HepG2 (cell line): ENCODE measurements around the gene CPHXL2. TPM values are rescaled to one million over a fixed set of nuclear protein-coding genes. Genes with fewer than 3 reads are reported as not detected.

Source experiments
- AKNA ChIP-seq: sonication (generic); formaldehyde crosslinking; IDR thresholded peaks from 2 replicates; pipeline ENCODE4 v1.4.0; 2020; ENCODE audit warnings: missing genetic modification reagents, borderline replicate concordance
- ARNTL ChIP-seq: sonication (generic); formaldehyde crosslinking; IDR thresholded peaks from 2 replicates; pipeline ENCODE4 v1.4.0; 2020; ENCODE audit warnings: mild to moderate bottlenecking, missing genetic modification reagents
- CCAR2 ChIP-seq: fragments of 200-400 bp; formaldehyde crosslinking; optimal IDR thresholded peaks from 2 replicates; pipeline ENCODE3; 2018; ENCODE audit warnings: low read depth, mild to moderate bottlenecking, low read length, moderate library complexity
- DNMT3B ChIP-seq: conservative IDR thresholded peaks from 2 replicates; pipeline ENCODE4 v1.6.1; 2016; ENCODE audit warnings: missing biosample characterization, control low read depth
- ELK4 ChIP-seq: sonication (generic); formaldehyde crosslinking; IDR thresholded peaks from 2 replicates; pipeline ENCODE4 v1.9.0; 2021; ENCODE audit warnings: missing genetic modification reagents, borderline replicate concordance
- HMG20B ChIP-seq: conservative IDR thresholded peaks from 2 replicates; pipeline ENCODE4 v1.6.1; 2016; ENCODE audit warnings: missing genetic modification reagents, missing compliant biosample characterization
- PCBP2 ChIP-seq: fragments of 200-400 bp; formaldehyde crosslinking; optimal IDR thresholded peaks from 2 replicates; pipeline ENCODE3; 2018; ENCODE audit warnings: low read length, low read depth; ENCODE audit not compliant: poor library complexity, severe bottlenecking
- PHB2 ChIP-seq: fragments of 450-650 bp; IDR thresholded peaks from 2 replicates; pipeline ENCODE4 v1.6.1; 2018; ENCODE audit not compliant: partially characterized antibody
- PRMT3 ChIP-seq: sonication (generic); formaldehyde crosslinking; IDR thresholded peaks from 2 replicates; pipeline ENCODE4 v1.8.1; 2022; ENCODE audit warnings: low read depth, mild to moderate bottlenecking, moderate library complexity, missing genetic modification reagents, borderline replicate concordance
- RARG ChIP-seq: sonication (generic); formaldehyde crosslinking; IDR thresholded peaks from 2 replicates; pipeline ENCODE4 v1.4.0; 2020; ENCODE audit warnings: low read depth, mild to moderate bottlenecking, missing genetic modification reagents
- ZC3H4 ChIP-seq: sonication (generic); formaldehyde crosslinking; IDR thresholded peaks from 2 replicates; pipeline ENCODE4 v1.4.0; 2020; ENCODE audit warnings: missing genetic modification reagents, borderline replicate concordance
- ZNF430 ChIP-seq: sonication (generic); formaldehyde crosslinking; IDR thresholded peaks from 2 replicates; pipeline ENCODE4 v1.9.0; 2021; ENCODE audit warnings: mild to moderate bottlenecking, missing genetic modification reagents
- ZNF431 ChIP-seq: sonication (generic); formaldehyde crosslinking; IDR thresholded peaks from 2 replicates; pipeline ENCODE4 v1.9.0; 2022; ENCODE audit warnings: missing genetic modification reagents, low read depth, mild to moderate bottlenecking, borderline replicate concordance
- ZNF563 ChIP-seq: sonication (generic); formaldehyde crosslinking; IDR thresholded peaks from 2 replicates; pipeline ENCODE4 v1.8.0; 2022; ENCODE audit warnings: mild to moderate bottlenecking, moderate library complexity, missing genetic modification reagents
- ZNF670 ChIP-seq: sonication (generic); formaldehyde crosslinking; IDR thresholded peaks from 2 replicates; pipeline ENCODE4 v1.8.0; 2022; ENCODE audit warnings: mild to moderate bottlenecking, missing genetic modification reagents, borderline replicate concordance
- ZNF781 ChIP-seq: sonication (generic); formaldehyde crosslinking; IDR thresholded peaks from 2 replicates; pipeline ENCODE4 v1.5.1; 2020; ENCODE audit warnings: borderline replicate concordance, mild to moderate bottlenecking, missing genetic modification reagents; ENCODE audit errors: not compliant biosample characterization
- polyA plus RNA-seq, 8 experiments: library from polyadenylated mRNA; depleted of rRNA in 3 of 8; stranded (reverse) in 7 of 8; unstranded in 1 of 8; fragments of >200 nt; fragmentation: Illumina TruSeq in 4 of 8; extraction: Trizol in 4 of 8; gene quantifications; 2 replicates each; pipeline versions ENCODE4 v1.2.1 to v1.2.3, GENCODE V29; 2011 to 2016; ENCODE audit warnings: low read depth in 4 of 8, missing spikeins in 1 of 8, mixed read lengths in 1 of 8; ENCODE audit not compliant: insufficient read depth in 1 of 8
- total RNA-seq, 5 experiments: library from RNA; depleted of rRNA; stranded (reverse); fragments of >200 nt; fragmentation: Illumina TruSeq; extraction: Trizol; gene quantifications; 2 replicates each; pipeline ENCODE4 v1.2.3, GENCODE V29; 2016; ENCODE audit warnings: low read depth in 1 of 5
- TF ChIP-seq, protein P1 (sequence below): IDR thresholded peaks from 2 replicates; pipeline ENCODE4 v1.4.0; 2020; ENCODE audit warnings: mild to moderate bottlenecking, missing genetic modification reagents

CPHXL2 gene
- total and polyA plus RNA-seq, 2 of the 13 experiments (the other 11 are each of a cell fraction or from before 2014, with no cell fraction given): not detected

DNA sequence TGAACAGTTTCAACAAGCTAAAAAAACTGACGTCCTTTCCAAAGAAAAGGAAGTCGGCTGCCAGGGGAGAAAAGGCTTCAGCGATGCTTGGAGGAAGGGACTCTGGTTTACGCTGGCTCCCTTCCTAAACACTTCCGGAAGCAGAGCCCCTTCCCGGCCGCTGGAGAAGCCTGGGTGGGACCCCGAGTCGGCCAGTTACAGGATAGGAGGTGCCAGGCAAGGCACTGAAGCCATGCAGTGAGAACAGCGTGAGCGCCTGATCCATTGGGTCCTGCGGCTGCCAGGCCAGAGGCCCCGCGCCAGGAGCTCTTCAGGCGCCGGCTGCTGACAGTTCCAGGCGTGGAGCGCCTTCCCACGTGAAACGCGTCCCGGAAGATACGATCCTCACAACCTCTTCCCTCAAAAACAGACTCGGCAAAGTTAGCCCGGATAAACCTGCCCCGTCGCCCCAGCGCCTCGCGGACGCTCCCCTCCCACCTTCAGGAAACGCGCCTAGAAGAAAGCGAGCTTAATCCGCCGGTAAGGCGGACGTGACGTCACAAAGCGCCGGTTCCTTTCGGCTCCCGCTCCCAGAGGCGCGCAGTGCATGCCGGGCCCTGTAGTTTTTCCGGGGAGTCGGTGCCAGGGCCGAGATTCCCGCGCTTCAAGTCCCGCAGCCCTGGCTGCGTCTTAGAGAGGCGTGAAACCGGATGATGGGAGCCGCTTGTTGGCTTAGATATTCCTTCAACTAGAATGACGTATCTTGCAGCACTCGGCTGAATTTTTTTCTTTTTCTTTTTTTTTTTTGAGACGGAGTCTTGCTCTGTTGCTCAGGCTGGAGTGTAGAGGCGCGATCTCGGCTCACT is 53.8 kb downstream of the CPHXL2 start, which contains the start of gene ADAT1 (continued):
- TF ChIP-seq AKNA (no peak), DNMT3B (CRISPR knock-in tag) (no peak; the same call in 1 of the 2 replicates), PHB2 (no peak), ZNF431 (CRISPR knock-in tag) (no peak; the same call in 1 of the 2 replicates), PRMT3 (CRISPR knock-in tag) (no peak), CCAR2 (no peak), ZNF563 (CRISPR knock-in tag) (no peak; the same call in 1 of the 2 replicates), ZNF430 (CRISPR knock-in tag) (peak; percentile 95), ZNF670 (CRISPR knock-in tag) (peak; percentile 93), ARNTL (CRISPR knock-in tag) (peak; percentile 70), PCBP2 (no peak), ZNF781 (peak; percentile 88), ELK4 (CRISPR knock-in tag) (no peak), HMG20B (0 out of 2 replicates have a peak, but pooled peaks have one; percentile 27), ZC3H4 (no peak), RARG (CRISPR knock-in tag) (no peak)
- TF ChIP-seq, protein P1, sequence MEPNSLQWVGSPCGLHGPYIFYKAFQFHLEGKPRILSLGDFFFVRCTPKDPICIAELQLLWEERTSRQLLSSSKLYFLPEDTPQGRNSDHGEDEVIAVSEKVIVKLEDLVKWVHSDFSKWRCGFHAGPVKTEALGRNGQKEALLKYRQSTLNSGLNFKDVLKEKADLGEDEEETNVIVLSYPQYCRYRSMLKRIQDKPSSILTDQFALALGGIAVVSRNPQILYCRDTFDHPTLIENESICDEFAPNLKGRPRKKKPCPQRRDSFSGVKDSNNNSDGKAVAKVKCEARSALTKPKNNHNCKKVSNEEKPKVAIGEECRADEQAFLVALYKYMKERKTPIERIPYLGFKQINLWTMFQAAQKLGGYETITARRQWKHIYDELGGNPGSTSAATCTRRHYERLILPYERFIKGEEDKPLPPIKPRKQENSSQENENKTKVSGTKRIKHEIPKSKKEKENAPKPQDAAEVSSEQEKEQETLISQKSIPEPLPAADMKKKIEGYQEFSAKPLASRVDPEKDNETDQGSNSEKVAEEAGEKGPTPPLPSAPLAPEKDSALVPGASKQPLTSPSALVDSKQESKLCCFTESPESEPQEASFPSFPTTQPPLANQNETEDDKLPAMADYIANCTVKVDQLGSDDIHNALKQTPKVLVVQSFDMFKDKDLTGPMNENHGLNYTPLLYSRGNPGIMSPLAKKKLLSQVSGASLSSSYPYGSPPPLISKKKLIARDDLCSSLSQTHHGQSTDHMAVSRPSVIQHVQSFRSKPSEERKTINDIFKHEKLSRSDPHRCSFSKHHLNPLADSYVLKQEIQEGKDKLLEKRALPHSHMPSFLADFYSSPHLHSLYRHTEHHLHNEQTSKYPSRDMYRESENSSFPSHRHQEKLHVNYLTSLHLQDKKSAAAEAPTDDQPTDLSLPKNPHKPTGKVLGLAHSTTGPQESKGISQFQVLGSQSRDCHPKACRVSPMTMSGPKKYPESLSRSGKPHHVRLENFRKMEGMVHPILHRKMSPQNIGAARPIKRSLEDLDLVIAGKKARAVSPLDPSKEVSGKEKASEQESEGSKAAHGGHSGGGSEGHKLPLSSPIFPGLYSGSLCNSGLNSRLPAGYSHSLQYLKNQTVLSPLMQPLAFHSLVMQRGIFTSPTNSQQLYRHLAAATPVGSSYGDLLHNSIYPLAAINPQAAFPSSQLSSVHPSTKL (CRISPR knock-in tag): peak; percentile 72
